ENCODE measurements around the gene KDM7A.

The KDM7A gene

GRCh38 chr7:140049339-140050024 lies 127.3 kb downstream of the KDM7A start:
- Histone ChIP-seq H3K4me1 (ENCODE audit: control insufficient read depth, insufficient read depth, low read length) (no peaks in the 10 kb centered on the region), H3K4me3 (ENCODE audit: low read depth, low read length) (no peak overlapping the region), H3K27ac (ENCODE audit: extremely low read depth, low read depth, low read length) (no peak overlapping the region), H3K9me3 (ENCODE audit: control insufficient read depth, insufficient read depth, low read depth, low read length) (no peaks in the 10 kb centered on the region), H3K36me3 (ENCODE audit: control insufficient read depth in 2 of 2, insufficient read depth in 1 of 2, low read length in 2 of 2) (no peaks in the 10 kb centered on the region)
- TF ChIP-seq OSR2 (tag by site-specific recombination; IDR thresholded peaks at IDR 0.05) (no peak), ZNF654 (tag by site-specific recombination; IDR thresholded peaks at IDR 0.05; ENCODE audit: low read depth) (no peak), ZNF155 (tag by site-specific recombination; IDR thresholded peaks at IDR 0.05) (no peak)
- CTCF ChIA-PET: no interaction called here
- POLR2A ChIA-PET: no interaction called here

GRCh38 chr7:140048989-140049338 lies 127.8 kb downstream of the KDM7A start:
- Histone ChIP-seq H3K36me3 (ENCODE audit: control insufficient read depth in 2 of 2, insufficient read depth in 1 of 2, low read length in 2 of 2) (no peaks in the 10 kb centered on the region), H3K4me3 (ENCODE audit: low read depth, low read length) (no peak overlapping the region), H3K9me3 (ENCODE audit: control insufficient read depth, insufficient read depth, low read depth, low read length) (no peaks in the 10 kb centered on the region), H3K4me1 (ENCODE audit: control insufficient read depth, insufficient read depth, low read length) (no peaks in the 10 kb centered on the region), H3K27ac (ENCODE audit: extremely low read depth, low read depth, low read length) (no peak overlapping the region)
- ChIA-PET CTCF (no interaction called here), POLR2A (no interaction called here)
- TF ChIP-seq SP2 (tag by site-specific recombination; IDR thresholded peaks at IDR 0.05) (no peak), GLI4 (tag by site-specific recombination; IDR thresholded peaks at IDR 0.05) (no peak), OSR2 (tag by site-specific recombination; IDR thresholded peaks at IDR 0.05) (no peak), HOXA7 (CRISPR knock-in tag; IDR thresholded peaks at IDR 0.05; ENCODE audit: borderline replicate concordance) (no peak), ZBTB7A (tag by site-specific recombination; IDR thresholded peaks at IDR 0.05; ENCODE audit: low read depth) (no peak), ZNF26 (tag by site-specific recombination; IDR thresholded peaks at IDR 0.05) (no peak), ZNF174 (tag by site-specific recombination; IDR thresholded peaks at IDR 0.05) (no peak), ZNF280D (tag by site-specific recombination; IDR thresholded peaks at IDR 0.05) (no peak), ZNF701 (tag by site-specific recombination; IDR thresholded peaks at IDR 0.05) (no peak), ZNF664 (tag by site-specific recombination; IDR thresholded peaks at IDR 0.05) (no peak), ZBTB20 (tag by site-specific recombination; IDR thresholded peaks at IDR 0.05) (no peak)

- CTCF ChIA-PET: interaction anchor here (0.7 kb wide), 1 partner anchor 139 kb away, joined by 4 read pairs; no protein-coding TSS in a partner anchor
- TF ChIP-seq ZNF830 (tag by site-specific recombination; IDR thresholded peaks at IDR 0.05; ENCODE audit: low read depth) (no peak), ZNF335 (tag by site-specific recombination; conservative IDR thresholded peaks at IDR 0.05) (no peak), SCRT1 (tag by site-specific recombination; IDR thresholded peaks at IDR 0.05; ENCODE audit: borderline replicate concordance) (no peak), ZNF157 (tag by site-specific recombination; IDR thresholded peaks at IDR 0.05) (no peak), PRDM10 (tag by site-specific recombination; IDR thresholded peaks at IDR 0.05) (no peak), HOXC10 (CRISPR knock-in tag; IDR thresholded peaks at IDR 0.05) (no peak), ZNF202 (tag by site-specific recombination; IDR thresholded peaks at IDR 0.05; ENCODE audit: borderline replicate concordance) (no peak), ZNF501 (tag by site-specific recombination; IDR thresholded peaks at IDR 0.05) (no peak), ZNF621 (tag by site-specific recombination; IDR thresholded peaks at IDR 0.05) (no peak), ZNF112 (tag by site-specific recombination; IDR thresholded peaks at IDR 0.05) (no peak), ZFP37 (tag by site-specific recombination; IDR thresholded peaks at IDR 0.05) (no peak), ZNF701 (tag by site-specific recombination; IDR thresholded peaks at IDR 0.05) (no peak), GLI2 (tag by site-specific recombination; IDR thresholded peaks at IDR 0.05; ENCODE audit: borderline replicate concordance, low read depth) (no peak), ZNF600 (tag by site-specific recombination; IDR thresholded peaks at IDR 0.05) (no peak)
Measured at GRCh38 chr7:140048138-140048537, 128.6 kb downstream of the KDM7A start.

More at GRCh38 chr7:140048138-140048537, 128.6 kb downstream of the KDM7A start:
- Histone ChIP-seq H3K4me1 (ENCODE audit: control insufficient read depth, insufficient read depth, low read length) (no peaks in the 10 kb centered on the region), H3K36me3 (ENCODE audit: control insufficient read depth in 2 of 2, insufficient read depth in 1 of 2, low read length in 2 of 2) (no peaks in the 10 kb centered on the region; a peak in 1 of 3 replicates), H3K27ac (ENCODE audit: extremely low read depth, low read depth, low read length) (no peak overlapping the region), H3K4me3 (ENCODE audit: low read depth, low read length) (no peak overlapping the region), H3K9me3 (ENCODE audit: control insufficient read depth, insufficient read depth, low read depth, low read length) (no peaks in the 10 kb centered on the region)
- POLR2A ChIA-PET: no interaction called here

Data from HEK293 (cell line).